NCI-H748 (cell line): Measurements from ENCODE around the gene SDCBP2.

Source experiments
- DNase-seq: peaks from one replicate; lab custom pipeline; 2025; ENCODE audit not compliant: unreplicated experiment; lab: John Stamatoyannopoulos, UW

SDCBP2 gene

GRCh38 chr20:1298888-1299511 is 29.9 kb downstream of the SDCBP2 start:
- no peak for DNase-seq

GRCh38 chr20:1298166-1298565 is 30.8 kb downstream of the SDCBP2 start:
- no peak for DNase-seq

DNA sequence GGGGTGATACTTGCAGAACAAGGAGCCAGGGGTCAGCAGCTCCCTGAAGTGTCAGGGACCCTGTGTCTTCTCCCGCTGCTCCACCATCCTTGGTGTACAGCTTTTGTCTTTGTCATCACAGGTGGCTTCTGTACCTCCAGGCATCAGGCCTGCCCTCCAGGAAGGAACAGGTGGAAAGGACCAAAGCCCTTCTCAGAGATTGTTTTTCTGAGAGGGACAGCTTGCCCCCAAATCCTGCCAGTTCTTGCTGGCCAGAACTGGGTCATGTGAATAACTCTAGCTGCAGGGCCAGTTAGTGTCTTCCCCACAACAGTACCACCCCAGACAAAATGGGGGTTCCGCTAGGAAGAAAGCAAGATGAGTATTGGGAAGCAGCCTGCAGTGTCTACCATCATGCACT is 31.5 kb downstream of the SDCBP2 start:
- no peak for DNase-seq

DNA sequence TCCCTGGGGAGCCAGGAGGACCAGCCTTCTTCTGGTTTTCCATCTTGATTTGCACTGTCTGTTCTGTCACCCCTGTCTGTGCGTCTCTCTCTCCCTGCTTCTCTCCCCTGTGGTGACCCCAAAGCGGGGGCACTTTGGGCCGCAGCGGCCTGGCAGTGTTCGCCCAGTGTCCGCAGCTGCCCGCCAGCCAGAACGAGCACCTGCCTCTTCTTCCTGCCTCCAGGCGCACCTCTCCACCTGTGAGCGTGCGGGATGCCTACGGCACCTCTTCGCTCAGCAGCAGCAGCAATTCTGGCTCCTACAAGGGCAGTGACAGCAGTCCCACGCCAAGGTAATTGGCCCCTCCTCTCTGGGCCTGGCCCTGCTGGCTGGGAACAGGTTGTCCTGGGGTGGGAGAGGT is 32.0 kb downstream of the SDCBP2 start:
- DNase-seq: no peak

DNA sequence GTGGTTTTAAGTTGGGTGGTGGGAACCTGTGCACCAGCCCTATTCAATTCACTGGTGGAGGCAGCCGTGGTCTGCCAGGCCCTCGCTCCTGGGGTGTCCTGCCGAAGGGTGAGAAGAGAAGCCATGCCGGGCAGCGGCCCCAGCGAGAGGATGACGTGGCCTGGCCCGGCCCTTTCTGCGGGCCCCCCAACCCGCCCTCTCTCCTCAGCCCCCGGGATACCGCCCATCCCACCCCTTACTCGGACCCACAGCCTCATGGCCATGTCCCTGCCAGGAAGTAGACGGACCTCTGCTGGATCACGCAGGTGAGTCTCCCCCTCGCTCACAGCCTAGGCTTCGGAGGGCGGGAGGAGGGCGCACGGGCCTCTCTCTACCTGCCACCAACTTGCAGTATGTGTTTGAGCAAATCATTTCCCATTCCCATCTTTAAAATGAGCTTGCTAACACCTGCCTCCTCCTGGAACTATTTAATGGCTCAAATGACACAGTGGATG is 32.8 kb downstream of the SDCBP2 start:
- no peak for DNase-seq

GRCh38 chr20:1295276-1295930 is 33.5 kb downstream of the SDCBP2 start:
- DNase-seq: no peak

DNA sequence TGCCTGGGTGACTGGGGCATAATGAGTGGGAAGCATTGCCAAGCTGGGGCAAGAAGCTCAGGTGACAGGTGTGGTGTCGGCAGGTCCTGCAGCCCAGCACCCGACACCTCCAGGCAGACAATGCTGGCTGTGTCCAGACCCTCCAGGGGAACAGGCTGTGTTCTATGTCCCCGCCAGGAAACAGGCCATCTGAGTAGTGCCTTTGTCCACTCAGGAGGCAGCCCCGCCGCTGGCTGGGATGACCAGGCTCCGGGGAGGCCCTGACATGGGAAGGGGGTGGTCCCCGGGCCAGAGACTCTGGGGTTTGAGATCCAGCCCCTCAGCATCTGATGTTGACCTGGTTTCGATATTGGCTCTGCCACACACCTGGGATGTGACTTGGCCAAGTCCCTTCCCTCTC is 34.4 kb downstream of the SDCBP2 start:
- no peak for DNase-seq

- DNase-seq: no peak
Observed at GRCh38 chr20:1293641-1294379, 35.1 kb downstream of the SDCBP2 start.

DNA sequence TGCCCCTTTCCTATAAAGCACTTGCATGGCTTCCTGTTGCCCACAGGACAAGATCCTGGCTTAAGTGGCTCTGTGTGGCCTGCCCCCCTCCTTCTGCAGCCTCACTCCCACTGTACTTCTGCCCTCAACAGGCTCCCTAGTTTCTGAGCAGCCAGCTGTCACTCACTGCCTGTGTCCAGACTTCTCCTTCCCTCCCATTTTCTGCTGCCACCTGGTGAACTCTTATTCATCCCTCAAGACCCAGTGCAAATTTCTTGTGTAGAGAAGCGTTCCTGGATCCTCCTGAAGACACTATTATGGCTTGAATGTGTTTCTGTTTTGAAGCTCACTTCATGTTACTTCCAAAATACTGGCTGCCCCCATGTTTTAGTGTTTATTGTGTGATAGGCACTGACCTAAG is 36.3 kb downstream of the SDCBP2 start:
- DNase-seq: no peak

GRCh38 chr20:1291191-1291741 is 37.7 kb downstream of the SDCBP2 start:
- DNase-seq: no peak

DNA sequence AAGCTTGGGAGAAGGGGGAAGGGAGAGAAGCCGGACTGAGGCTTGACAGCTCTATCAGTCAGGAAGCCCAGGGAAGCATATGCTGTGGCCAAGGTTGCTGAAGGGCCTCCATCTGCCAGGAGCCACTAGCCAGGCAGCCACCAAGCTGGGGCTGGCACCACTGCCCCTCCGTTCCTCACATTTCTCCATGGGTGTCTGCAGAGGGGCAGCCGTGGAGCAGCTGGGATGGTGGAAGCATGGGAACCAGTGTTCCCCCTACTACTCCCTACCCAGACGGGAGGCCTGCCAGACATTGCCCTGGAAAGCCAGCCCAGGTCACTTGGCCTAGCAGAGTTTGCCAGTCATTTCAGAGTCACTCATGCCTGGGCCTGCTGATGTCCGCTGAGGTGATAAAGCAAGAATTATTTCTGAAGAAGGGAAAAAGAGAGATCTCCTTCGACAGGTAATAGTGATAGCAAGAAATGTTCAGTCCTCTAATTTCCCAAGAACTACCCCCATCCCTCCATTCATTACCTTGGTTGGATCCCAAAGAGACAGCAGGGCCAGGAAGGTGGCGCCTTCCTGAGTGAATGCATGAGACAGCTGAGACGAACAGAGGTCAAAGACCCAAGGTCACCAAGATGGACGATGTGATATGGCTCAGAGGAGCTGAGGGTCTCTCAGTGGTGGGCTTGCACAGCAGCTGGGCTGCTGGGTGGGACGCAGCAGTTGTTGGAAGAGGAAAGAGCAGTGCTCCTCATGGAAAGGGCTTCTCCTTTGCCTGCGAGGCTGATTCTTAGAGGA is 41.0 kb downstream of the SDCBP2 start:
- no peak for DNase-seq

GRCh38 chr20:1287306-1287705 is 41.6 kb downstream of the SDCBP2 start:
- DNase-seq: no peak

DNA sequence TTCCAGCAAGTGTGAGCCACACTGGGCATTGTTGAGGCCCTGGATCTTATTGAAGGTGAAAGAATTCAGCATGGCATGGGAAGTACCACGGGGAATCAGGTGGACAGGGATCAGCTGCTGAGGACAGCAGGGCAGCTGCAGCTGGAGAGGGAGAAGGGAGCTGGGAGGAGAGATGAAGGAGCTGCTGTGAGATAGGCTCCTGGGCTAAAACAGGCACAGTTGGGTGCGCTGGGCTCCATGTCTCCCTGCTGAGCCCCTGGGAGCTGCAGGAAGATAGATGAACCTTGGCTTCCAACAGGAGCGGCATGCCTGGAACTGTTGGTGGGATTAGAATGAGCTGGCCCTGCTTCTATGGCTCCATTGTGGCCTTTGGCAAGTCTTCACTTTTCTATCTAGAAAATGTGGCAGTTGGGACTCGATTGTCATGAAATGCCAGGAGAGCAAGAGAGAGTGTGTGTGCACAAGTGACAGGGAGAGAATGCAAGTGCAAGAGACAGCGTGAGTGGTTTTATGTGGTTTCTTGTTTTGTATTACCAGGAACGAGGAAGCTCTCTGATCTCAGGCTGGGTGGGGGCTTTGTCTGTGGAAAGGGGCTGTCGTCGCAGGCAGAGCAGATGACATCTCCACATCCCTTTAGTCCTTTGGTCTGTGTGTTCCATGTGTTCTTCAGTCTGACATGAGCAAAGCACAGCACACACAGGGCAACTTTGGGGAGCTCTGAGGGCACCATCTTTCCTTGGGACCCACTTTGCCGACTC is 42.5 kb downstream of the SDCBP2 start:
- no peak for DNase-seq

DNA sequence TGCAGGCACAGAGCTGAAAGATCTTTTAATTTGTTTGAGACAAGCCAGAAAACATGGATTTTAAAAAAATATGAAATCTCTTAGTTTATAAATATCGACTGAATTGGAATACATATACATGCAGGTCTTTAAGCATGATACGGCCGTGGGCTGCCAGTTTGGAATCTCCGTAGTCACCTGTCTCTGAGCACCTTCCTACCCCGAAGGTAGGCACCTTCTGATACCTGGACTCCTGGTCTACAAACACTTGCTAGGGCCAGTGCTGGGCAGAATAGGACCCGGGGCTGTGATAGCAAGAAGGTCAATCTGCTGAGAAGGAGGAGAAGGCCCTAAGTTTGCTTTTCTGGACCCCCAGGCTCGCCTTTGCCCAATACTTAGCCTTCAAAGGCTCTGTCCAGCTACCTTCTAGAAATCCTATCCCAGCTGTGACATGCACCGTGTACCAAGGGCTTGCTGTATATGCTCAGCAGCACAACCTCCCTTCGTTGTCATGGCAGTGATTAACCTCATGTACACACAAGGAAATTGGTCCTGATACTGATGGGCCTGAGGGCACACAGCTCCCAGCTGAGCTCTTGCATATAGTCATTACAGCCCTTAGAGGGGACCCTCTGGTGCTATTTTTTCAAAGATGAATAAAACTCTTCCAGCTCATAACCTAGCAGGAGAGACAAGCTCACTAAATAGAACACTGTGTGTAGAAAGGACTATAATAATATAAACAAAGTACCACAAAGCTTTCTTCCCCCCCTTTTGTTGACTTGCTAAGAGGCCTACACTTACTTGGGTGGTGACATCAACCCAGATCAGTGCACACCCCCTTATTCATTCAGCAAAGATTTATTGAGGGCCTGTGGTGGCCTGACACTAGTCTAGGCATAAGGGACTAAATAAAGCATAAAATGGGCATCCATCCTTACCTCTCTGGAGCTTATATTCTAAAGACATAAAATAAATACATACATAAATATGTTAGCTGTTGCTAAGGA is 45.1 kb downstream of the SDCBP2 start:
- DNase-seq: peak; percentile 65

GRCh38 chr20:1282966-1283365 is 46.0 kb downstream of the SDCBP2 start:
- no peak for DNase-seq

- peak; percentile 91 for DNase-seq
Observed at GRCh38 chr20:1281279-1282057, 47.5 kb downstream of the SDCBP2 start.

DNA sequence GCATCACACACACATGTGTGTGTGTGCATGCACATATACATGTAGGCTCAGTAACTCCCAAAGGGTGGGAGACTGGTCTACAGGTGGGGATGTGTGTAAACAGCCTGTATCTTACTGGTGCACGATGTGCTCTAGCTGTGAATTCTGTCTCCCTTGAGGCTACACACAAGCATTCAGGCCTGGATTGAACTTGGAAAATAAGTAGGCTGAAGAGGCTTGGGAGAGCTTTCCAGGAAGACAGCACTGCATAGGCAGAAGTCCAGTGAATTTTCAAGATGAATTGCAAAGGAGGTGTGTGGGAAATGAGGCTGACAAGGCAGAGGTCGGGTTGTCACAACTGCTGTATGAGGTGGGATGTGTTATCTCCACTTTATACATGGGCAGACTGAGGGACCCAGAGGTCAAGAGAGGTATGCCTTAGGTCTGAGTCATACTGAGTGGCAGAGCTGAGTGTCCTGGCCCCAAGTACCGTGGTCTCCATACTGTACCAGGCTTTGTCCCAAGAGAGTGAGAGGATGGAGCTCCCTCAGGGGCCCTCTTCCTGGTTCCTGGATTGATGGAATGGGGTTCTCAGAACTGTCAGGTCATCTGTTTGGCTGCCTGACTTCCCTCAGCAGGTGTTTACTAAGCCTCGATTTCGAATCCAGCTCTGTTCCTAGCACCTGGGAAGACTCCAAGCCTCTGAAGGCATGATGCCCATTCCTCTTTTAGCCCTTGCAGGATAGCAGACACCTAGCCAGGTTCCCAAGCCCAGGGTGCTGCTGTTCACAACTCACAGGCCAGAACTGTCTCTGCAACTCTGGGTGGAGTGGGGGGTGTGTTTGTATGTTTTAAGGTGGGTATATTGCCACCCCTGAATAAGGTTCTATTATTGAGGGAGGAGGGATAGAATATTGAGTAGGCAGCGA is 48.5 kb downstream of the SDCBP2 start:
- no peak for DNase-seq
